ENCODE measurements around the gene HELT. TPM values are rescaled to one million over a fixed set of nuclear protein-coding genes. Genes with fewer than 3 reads are reported as not detected.

HELT gene
- total RNA-seq, 1 donor from 2014 or later = not detected

DNA sequence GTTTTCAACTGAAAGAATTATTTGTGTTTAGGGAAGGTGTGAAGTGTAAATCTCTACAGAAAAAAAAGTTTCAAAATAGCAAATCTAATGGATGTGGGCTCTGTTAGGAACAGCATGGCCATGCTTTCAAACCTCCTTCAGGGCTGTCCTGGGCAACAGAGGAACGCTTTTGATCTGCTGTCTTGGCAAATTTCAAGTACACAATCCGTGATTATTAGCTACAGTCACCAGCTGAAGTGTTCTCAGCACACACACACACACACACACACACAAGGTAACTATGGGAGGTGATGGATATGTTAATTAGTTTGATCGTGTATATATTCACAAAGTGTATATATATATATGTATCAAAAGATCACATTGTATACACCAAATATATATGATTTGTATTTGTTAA lies 40.5 kb upstream of the HELT start:
- Histone ChIP-seq H3K9me3 (no peaks in the 10 kb centered on the region), H3K27me3 (no peaks in the 10 kb centered on the region), H3K4me3 (no peak overlapping the region), H3K36me3 (no peaks in the 10 kb centered on the region), H3K4me1 (no peaks in the 10 kb centered on the region), H3K27ac (no peak overlapping the region)
- no peak for DNase-seq (ENCODE audit: extremely low spot score in 2 of 2)
- intact Hi-C loops (cut with DNase I) = loop anchor here (5.0 kb wide), 1 partner anchor 1110 kb away; no protein-coding TSS in a partner anchor
- TF ChIP-seq POLR2A (IDR thresholded peaks at IDR 0.05) (no peak), POLR2AphosphoS5 (IDR thresholded peaks at IDR 0.05; ENCODE audit: insufficient read depth in 1 of 2, low read depth in 1 of 2) (no peak)
- TF ChIP-seq, protein P1, sequence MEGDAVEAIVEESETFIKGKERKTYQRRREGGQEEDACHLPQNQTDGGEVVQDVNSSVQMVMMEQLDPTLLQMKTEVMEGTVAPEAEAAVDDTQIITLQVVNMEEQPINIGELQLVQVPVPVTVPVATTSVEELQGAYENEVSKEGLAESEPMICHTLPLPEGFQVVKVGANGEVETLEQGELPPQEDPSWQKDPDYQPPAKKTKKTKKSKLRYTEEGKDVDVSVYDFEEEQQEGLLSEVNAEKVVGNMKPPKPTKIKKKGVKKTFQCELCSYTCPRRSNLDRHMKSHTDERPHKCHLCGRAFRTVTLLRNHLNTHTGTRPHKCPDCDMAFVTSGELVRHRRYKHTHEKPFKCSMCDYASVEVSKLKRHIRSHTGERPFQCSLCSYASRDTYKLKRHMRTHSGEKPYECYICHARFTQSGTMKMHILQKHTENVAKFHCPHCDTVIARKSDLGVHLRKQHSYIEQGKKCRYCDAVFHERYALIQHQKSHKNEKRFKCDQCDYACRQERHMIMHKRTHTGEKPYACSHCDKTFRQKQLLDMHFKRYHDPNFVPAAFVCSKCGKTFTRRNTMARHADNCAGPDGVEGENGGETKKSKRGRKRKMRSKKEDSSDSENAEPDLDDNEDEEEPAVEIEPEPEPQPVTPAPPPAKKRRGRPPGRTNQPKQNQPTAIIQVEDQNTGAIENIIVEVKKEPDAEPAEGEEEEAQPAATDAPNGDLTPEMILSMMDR (IDR thresholded peaks at IDR 0.05) = no peak

DNA sequence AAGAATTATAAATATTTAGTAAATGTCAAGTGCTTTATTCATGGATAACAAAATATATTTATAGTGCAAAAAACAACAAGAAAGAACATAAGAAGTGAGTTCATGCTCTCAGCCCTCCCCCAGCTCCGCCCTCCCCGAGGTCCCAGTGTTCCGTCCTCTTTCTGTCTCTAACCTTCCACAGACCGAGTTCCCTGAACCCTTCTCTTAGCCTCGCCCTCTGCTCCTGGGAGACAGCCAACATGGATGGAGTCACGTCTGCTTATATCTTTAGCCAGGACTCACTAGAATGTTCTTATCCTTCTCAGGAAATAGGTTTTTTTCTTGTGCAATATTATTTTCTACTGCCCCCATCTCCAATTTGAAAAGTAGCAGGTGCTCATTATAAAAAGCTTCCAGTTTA lies 40.1 kb upstream of the HELT start:
- Histone ChIP-seq H3K4me3 (no peak overlapping the region), H3K36me3 (no peaks in the 10 kb centered on the region), H3K4me1 (no peaks in the 10 kb centered on the region), H3K9me3 (no peaks in the 10 kb centered on the region), H3K27me3 (no peaks in the 10 kb centered on the region), H3K27ac (no peak overlapping the region)
- DNase-seq (ENCODE audit: extremely low spot score in 2 of 2) = no peak
- TF ChIP-seq POLR2AphosphoS5 (IDR thresholded peaks at IDR 0.05; ENCODE audit: insufficient read depth in 1 of 2, low read depth in 1 of 2) (peak in 1 of 2 donors; percentile 22), POLR2A (IDR thresholded peaks at IDR 0.05) (no peak)
- TF ChIP-seq, protein P1 (IDR thresholded peaks at IDR 0.05) = no peak
- intact Hi-C loops (cut with DNase I) = loop anchor here (5.0 kb wide), 1 partner anchor 1109 kb away; no protein-coding TSS in a partner anchor

DNA sequence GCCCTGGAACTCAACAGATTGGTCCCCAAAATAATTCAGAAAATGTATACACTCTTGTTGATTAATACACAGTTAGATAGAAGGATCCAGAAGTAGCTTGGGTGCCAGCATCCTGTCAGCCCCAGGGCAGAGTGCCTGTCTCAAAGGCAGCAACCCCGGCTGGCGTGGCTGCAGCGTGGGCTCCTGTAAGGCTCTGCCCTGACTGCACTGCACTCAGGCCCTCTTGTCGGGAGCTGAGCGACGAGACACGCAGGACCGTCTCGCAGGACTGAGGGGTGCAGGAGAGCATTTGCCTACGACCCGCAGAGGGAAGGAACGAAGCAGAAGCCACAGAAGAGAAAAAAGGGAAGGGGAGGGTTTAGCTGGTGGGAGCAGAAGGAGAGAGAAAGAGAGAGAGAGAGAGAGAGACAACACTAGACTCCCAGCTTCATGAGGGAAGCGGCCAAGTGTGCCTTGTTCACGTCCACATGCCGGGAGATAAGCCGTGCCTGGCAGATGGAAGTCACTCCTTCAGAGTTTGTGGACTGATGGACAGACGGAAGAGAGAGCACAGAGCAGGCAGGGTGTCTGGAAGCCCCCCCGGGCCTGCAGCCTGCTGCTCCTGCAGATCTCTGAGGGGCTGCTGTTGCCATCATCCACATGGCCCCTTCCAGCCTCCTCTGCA lies 38.7 kb upstream of the HELT start:
- intact Hi-C loops (cut with DNase I) = loop anchor here (5.0 to 10.0 kb wide), 2 partner anchors 235 to 1108 kb away; no protein-coding TSS in a partner anchor
- DNase-seq (ENCODE audit: extremely low spot score in 2 of 2) = no peak

DNA sequence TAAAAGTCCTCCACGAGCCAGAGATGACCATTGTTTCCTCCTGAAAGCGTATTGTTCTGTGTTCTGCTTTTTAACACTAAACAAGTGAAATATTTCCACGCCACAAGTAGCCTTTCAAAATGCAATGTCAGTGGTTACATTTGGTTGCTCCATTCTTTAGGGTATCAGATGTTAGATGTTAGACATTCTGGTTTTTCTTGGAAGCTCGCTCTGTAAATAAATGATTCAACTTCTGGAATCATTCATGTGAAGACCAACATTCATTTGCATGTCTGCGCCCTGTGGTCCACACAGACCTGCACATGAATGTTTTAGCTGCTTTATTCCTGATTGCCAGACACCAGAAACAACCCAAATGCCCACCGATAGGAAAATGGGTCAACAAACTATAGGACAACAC lies 38.0 kb upstream of the HELT start:
- intact Hi-C loops (cut with DNase I) = loop anchor here (10.0 kb wide), 1 partner anchor 235 kb away; no protein-coding TSS in a partner anchor
- Histone ChIP-seq H3K27me3 (no peaks in the 10 kb centered on the region), H3K36me3 (no peaks in the 10 kb centered on the region), H3K27ac (no peak overlapping the region), H3K9me3 (no peaks in the 10 kb centered on the region), H3K4me1 (no peaks in the 10 kb centered on the region), H3K4me3 (no peak overlapping the region)
- TF ChIP-seq, protein P1 (IDR thresholded peaks at IDR 0.05) = no peak
- TF ChIP-seq POLR2AphosphoS5 (IDR thresholded peaks at IDR 0.05; ENCODE audit: insufficient read depth in 1 of 2, low read depth in 1 of 2) (no peak), POLR2A (IDR thresholded peaks at IDR 0.05) (no peak)
- no peak for DNase-seq (ENCODE audit: extremely low spot score in 2 of 2)

More for the DNA sequence above, 38.7 kb upstream of the HELT start:
- Histone ChIP-seq H3K27ac (no peak overlapping the region), H3K27me3 (no peaks in the 10 kb centered on the region), H3K9me3 (no peaks in the 10 kb centered on the region), H3K4me1 (no peaks in the 10 kb centered on the region), H3K4me3 (no peak overlapping the region), H3K36me3 (no peaks in the 10 kb centered on the region)
- TF ChIP-seq, protein P1 (IDR thresholded peaks at IDR 0.05) = no peak
- TF ChIP-seq POLR2A (IDR thresholded peaks at IDR 0.05) (no peak), POLR2AphosphoS5 (IDR thresholded peaks at IDR 0.05; ENCODE audit: insufficient read depth in 1 of 2, low read depth in 1 of 2) (no peak)

All from vagina (tissue), 2 donors.